ENCODE measurements around the gene GALNT18.

GALNT18 gene

GRCh38 chr11:11409901-11410300, 211.9 kb downstream of the GALNT18 start:
- no peak for DNase-seq (ENCODE audit: low read depth, low spot score)

GRCh38 chr11:11409224-11409623, 212.6 kb downstream of the GALNT18 start:
- DNase-seq (ENCODE audit: low read depth, low spot score) = no peak

- no peak for DNase-seq (ENCODE audit: low read depth, low spot score)
Observed at GRCh38 chr11:11408436-11409221, 213.2 kb downstream of the GALNT18 start.

- DNase-seq (ENCODE audit: low read depth, low spot score) = no peak
Observed at GRCh38 chr11:11407763-11408084, 214.1 kb downstream of the GALNT18 start.

GRCh38 chr11:11407065-11407762, 214.6 kb downstream of the GALNT18 start:
- no peak for DNase-seq (ENCODE audit: low read depth, low spot score)

GRCh38 chr11:11406652-11407051, 215.2 kb downstream of the GALNT18 start:
- no peak for DNase-seq (ENCODE audit: low read depth, low spot score)

GRCh38 chr11:11403763-11404725, 217.8 kb downstream of the GALNT18 start:
- no peak for DNase-seq (ENCODE audit: low read depth, low spot score)

- no peak for DNase-seq (ENCODE audit: low read depth, low spot score)
Observed at GRCh38 chr11:11401960-11402535, 219.8 kb downstream of the GALNT18 start.

GRCh38 chr11:11400635-11401232, 221.1 kb downstream of the GALNT18 start:
- DNase-seq (ENCODE audit: low read depth, low spot score) = no peak

GRCh38 chr11:11400121-11400520, 221.7 kb downstream of the GALNT18 start:
- no peak for DNase-seq (ENCODE audit: low read depth, low spot score)

- no peak for DNase-seq (ENCODE audit: low read depth, low spot score)
Observed at GRCh38 chr11:11397781-11398180, 224.0 kb downstream of the GALNT18 start.

GRCh38 chr11:11397036-11397415, 224.8 kb downstream of the GALNT18 start:
- no peak for DNase-seq (ENCODE audit: low read depth, low spot score)

- no peak for DNase-seq (ENCODE audit: low read depth, low spot score)
Observed at GRCh38 chr11:11396301-11397035, 225.3 kb downstream of the GALNT18 start.

GRCh38 chr11:11395126-11395525, 226.7 kb downstream of the GALNT18 start:
- DNase-seq (ENCODE audit: low read depth, low spot score) = no peak

- no peak for DNase-seq (ENCODE audit: low read depth, low spot score)
Observed at GRCh38 chr11:11394241-11394640, 227.6 kb downstream of the GALNT18 start.

- DNase-seq (ENCODE audit: low read depth, low spot score) = no peak
Observed at GRCh38 chr11:11391796-11392463, 229.9 kb downstream of the GALNT18 start.

- no peak for DNase-seq (ENCODE audit: low read depth, low spot score)
Observed at GRCh38 chr11:11391169-11391568, 230.6 kb downstream of the GALNT18 start.

- DNase-seq (ENCODE audit: low read depth, low spot score) = no peak
Observed at GRCh38 chr11:11390068-11390771, 231.6 kb downstream of the GALNT18 start.

- DNase-seq (ENCODE audit: low read depth, low spot score) = no peak
Observed at GRCh38 chr11:11389238-11389637, 232.6 kb downstream of the GALNT18 start.
